ENCODE data around the gene ADAMTSL4. TPM values are rescaled to one million over a fixed set of nuclear protein-coding genes. Genes with fewer than 3 reads are reported as not detected.

Gene ADAMTSL4
- total and polyA plus RNA-seq, 2 of the 8 experiments (the other 6 are each of a cell fraction or from before 2014, with no cell fraction given) = 4.2 to 5.4 TPM

DNA sequence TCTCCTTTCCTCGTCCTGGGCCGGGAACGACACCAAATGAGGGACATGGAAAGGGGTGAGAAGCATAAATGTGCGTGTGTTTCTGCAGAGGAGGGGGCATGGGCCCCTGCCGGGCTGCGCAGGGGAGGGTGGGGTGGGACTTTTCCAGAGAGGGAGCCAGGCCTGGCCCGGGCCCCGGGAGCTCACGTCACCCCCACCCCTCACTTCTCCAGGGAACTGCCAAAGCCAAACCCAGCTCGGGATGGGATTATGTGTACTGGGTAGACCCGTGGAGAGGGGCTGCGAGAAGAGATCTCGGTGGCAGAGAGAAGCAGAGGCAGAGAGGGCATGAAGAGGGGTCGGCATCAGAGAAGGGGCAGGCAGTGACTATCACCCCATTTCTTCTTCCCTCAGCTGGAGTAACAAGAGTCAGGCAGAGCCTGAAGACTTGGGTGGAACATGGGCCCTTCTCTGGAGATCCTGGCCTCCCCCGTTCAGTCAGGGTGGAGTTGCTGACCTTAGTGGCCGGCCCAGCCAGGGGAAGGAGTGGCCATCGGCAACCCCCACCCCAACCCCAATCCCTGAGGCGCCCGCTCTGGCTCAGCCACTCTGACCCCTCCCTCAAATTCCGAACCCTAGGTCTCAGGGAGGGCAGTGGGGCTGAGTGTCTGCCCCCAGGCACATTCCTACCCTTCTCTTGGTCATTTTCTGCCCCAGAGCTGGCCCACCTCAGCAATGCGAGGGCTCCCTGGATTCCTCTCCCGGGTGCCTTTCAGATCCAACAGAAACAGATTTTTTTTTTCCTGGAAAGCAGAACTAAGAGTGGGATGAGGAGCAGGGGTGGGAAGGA, 1.2 kb downstream of the ADAMTSL4 start:
- WGBS, 2 experiments (ENCODE audit: extremely low coverage in 1 of 2, insufficient coverage in 1 of 2, insufficient read length in 1 of 2, insufficient replicate concordance in 2 of 2, low coverage in 1 of 2, low lambda C conversion rate in 2 of 2, missing lambda C conversion rate in 1 of 2) = 82% methylated on average over 17 of the region's 22 CpGs; no CpG with 5 or more reads in 1 of the 2 experiments
- no peak overlapping the region for H3K56ac ChIP-seq (replicated peaks; ENCODE audit: insufficient read length, low read depth, low read length)
- no peak overlapping the region for H2BK120ac ChIP-seq (replicated peaks; ENCODE audit: low read depth, low read length)
- FAIRE-seq = no peak
- H2BK12ac ChIP-seq (ENCODE audit: low read depth, low read length) = no peak overlapping the region
- H4K20me1 ChIP-seq (replicated peaks in 1 of 2; ENCODE audit: control insufficient read depth in 1 of 2, insufficient read depth in 2 of 2, low read length in 2 of 2) = peaks cover under 1 to 1% of the 10 kb centered on the region in 2 experiments
- no peak for DNase-seq (ENCODE audit: low read depth in 1 of 2, low spot score in 2 of 2)
- no peak overlapping the region for H3K14ac ChIP-seq (ENCODE audit: insufficient read length)
- ChIA-PET POLR2A (ENCODE audit: partially characterized antibody) (interaction anchor here (0.8 to 43.7 kb wide), 8 partner anchors 11 to 314 kb away, joined by 3 to 1380 read pairs (median 24); partner anchors contain the start of genes ANP32E, ENSA, FALEC and MCL1), CTCF (ENCODE audit: partially characterized antibody) (interaction anchor here (0.7 to 6.3 kb wide), 5 partner anchors 10 to 296 kb away, joined by 3 to 65 read pairs (median 3); no protein-coding TSS in a partner anchor)
- H3K4me2 ChIP-seq (ENCODE audit: insufficient read depth in 1 of 2, low read depth in 2 of 2, low read length in 2 of 2) = peak overlapping the region in 1 of 2 experiments; percentile 96; a peak in 2 of 4 replicates
- H3K4me1 ChIP-seq (replicated peaks in 1 of 4; ENCODE audit: control insufficient read depth in 3 of 4, insufficient read depth in 4 of 4, low read length in 3 of 4) = peaks cover 2 to 19% (median 11%) of the 10 kb centered on the region in 4 experiments
- H2AFZ ChIP-seq (ENCODE audit: low read length) = no peak overlapping the region
- no peak overlapping the region for H3K4me3 ChIP-seq (ENCODE audit: extremely low read depth in 1 of 4, insufficient read depth in 2 of 4, low read depth in 3 of 4, low read length in 4 of 4)
- H3K27ac ChIP-seq (ENCODE audit: low read depth, low read length) = no peak overlapping the region
- peaks cover 5% of the 10 kb centered on the region; the same call in 1 of the 2 replicates for H3K23me2 ChIP-seq (ENCODE audit: low read depth, low read length)
- H3K79me1 ChIP-seq (ENCODE audit: low read depth, low read length) = 0 out of 2 replicates have a peak, but pooled peaks cover 1% of the 10 kb centered on the region
- H3K27me3 ChIP-seq (replicated peaks in 1 of 4; ENCODE audit: control insufficient read depth in 3 of 4, extremely low read depth in 1 of 4, insufficient read depth in 3 of 4, low read length in 3 of 4) = peaks cover 0 to 19% (median 10%) of the 10 kb centered on the region in 4 experiments; a peak in 5 of 7 replicates
- no peak overlapping the region for H2BK15ac ChIP-seq (ENCODE audit: low read length)
- H4K8ac ChIP-seq (ENCODE audit: extremely low read depth, insufficient read depth, low read length) = no peak overlapping the region
- H4K5ac ChIP-seq (ENCODE audit: insufficient read length, low read depth, low read length) = no peak overlapping the region
- H3K9me3 ChIP-seq (ENCODE audit: insufficient read depth in 2 of 2, low read depth in 1 of 2, low read length in 1 of 2) = no peaks in the 10 kb centered on the region
- H4K91ac ChIP-seq (replicated peaks; ENCODE audit: insufficient read length, low read length) = no peak overlapping the region
- peaks cover 0 to 1% (median under 1%) of the 10 kb centered on the region in 4 experiments; a peak in 2 of 8 replicates for H3K36me3 ChIP-seq (ENCODE audit: control insufficient read depth in 2 of 4, insufficient read depth in 4 of 4, low read length in 3 of 4)
- H3K4ac ChIP-seq (replicated peaks; ENCODE audit: insufficient read length, low read depth, low read length) = no peak overlapping the region
- H2BK5ac ChIP-seq (ENCODE audit: low read depth, low read length) = no peak overlapping the region
- no peak overlapping the region for H2BK20ac ChIP-seq (ENCODE audit: low read length)
- no peak overlapping the region for H2AK5ac ChIP-seq (ENCODE audit: low read depth, low read length)
- no peak overlapping the region for H3K9ac ChIP-seq (replicated peaks in 1 of 4; ENCODE audit: extremely low read depth in 1 of 4, low read depth in 3 of 4, low read length in 3 of 4)
- no peak overlapping the region; the same call in 1 of the 2 replicates for H3K18ac ChIP-seq (ENCODE audit: extremely low read depth, low read length)
- H3K79me2 ChIP-seq (ENCODE audit: control insufficient read depth in 1 of 2, insufficient read depth in 2 of 2, low read length in 2 of 2) = no peaks in the 10 kb centered on the region
- no peak overlapping the region for H3K23ac ChIP-seq (ENCODE audit: insufficient read length)
- TF ChIP-seq SIRT6 (IDR thresholded peaks at IDR 0.05; ENCODE audit: low read length) (no peak), CREB1 (IDR thresholded peaks at IDR 0.05) (no peak), NRF1 (IDR thresholded peaks at IDR 0.05; ENCODE audit: low read depth, low read length) (no peak), EZH2 (IDR thresholded peaks at IDR 0.05; ENCODE audit: low read depth, low read length, severe bottlenecking) (no peak), JUN (IDR thresholded peaks at IDR 0.05; ENCODE audit: low read depth, low read length) (no peak), SP1 (IDR thresholded peaks at IDR 0.05; ENCODE audit: low read depth, low read length) (no peak), CBX8 (IDR thresholded peaks at IDR 0.05; ENCODE audit: borderline replicate concordance, low read depth, low read length) (no peak), KDM5A (IDR thresholded peaks at IDR 0.05; ENCODE audit: low read length) (no peak), MAFK (IDR thresholded peaks at IDR 0.05; ENCODE audit: low read depth, low read length) (no peak)
